ACC112 (cell line): Measurements from ENCODE around the gene LUZP2.

Source experiments
- H2AFZ ChIP-seq: fragments of 200-600 bp; sonication (generic); one replicate; pipeline ENCODE4 v1.6.0; 2017; ENCODE audit warnings: antibody characterized with exemption, low read length; ENCODE audit not compliant: unreplicated experiment
- H3K27ac ChIP-seq: fragments of 200-600 bp; sonication (generic); 2 replicates; pipeline ENCODE4 v1.5.1; 2014; ENCODE audit warnings: low read depth, mild to moderate bottlenecking, antibody characterized with exemption, low read length, moderate library complexity
- H3K27me3 ChIP-seq: fragments of 200-600 bp; sonication (generic); 2 replicates; pipeline ENCODE4 v1.6.1; 2014; ENCODE audit warnings: mild to moderate bottlenecking, antibody characterized with exemption, low read length, moderate library complexity, mixed read lengths; ENCODE audit not compliant: insufficient read depth
- H3K36me3 ChIP-seq: fragments of 200-600 bp; sonication (generic); 2 replicates; pipeline ENCODE4 v1.6.1; 2016; ENCODE audit warnings: mild to moderate bottlenecking, antibody characterized with exemption, low read length, moderate library complexity, mixed read lengths; ENCODE audit not compliant: insufficient read depth
- H3K4me1 ChIP-seq: fragments of 200-600 bp; sonication (generic); one replicate; pipeline ENCODE4 v1.6.1; 2016; ENCODE audit warnings: low read length, mixed read lengths; ENCODE audit not compliant: insufficient read depth, unreplicated experiment, control insufficient read depth
- H3K4me3 ChIP-seq: fragments of 200-600 bp; sonication (generic); 2 replicates; pipeline ENCODE4 v1.5.1; 2014; ENCODE audit warnings: mild to moderate bottlenecking, low read depth, low read length
- H3K79me2 ChIP-seq: fragments of 200-600 bp; sonication (generic); one replicate; pipeline ENCODE4 v1.6.0; 2016; ENCODE audit warnings: low read length; ENCODE audit not compliant: control insufficient read depth, unreplicated experiment, insufficient read depth

LUZP2 gene

GRCh38 chr11:24560324-24560723, 63.5 kb downstream of the LUZP2 start:
- no peaks in the 10 kb centered on the region for H3K27me3 ChIP-seq
- H3K4me3 ChIP-seq = no peak overlapping the region
- H3K4me1 ChIP-seq = no peaks in the 10 kb centered on the region
- H3K79me2 ChIP-seq = no peaks in the 10 kb centered on the region
- H3K27ac ChIP-seq = no peak overlapping the region
- H3K36me3 ChIP-seq = no peaks in the 10 kb centered on the region
- H2AFZ ChIP-seq = no peak overlapping the region

- no peaks in the 10 kb centered on the region for H3K79me2 ChIP-seq
- peak overlapping the region; percentile 21 for H2AFZ ChIP-seq
- no peaks in the 10 kb centered on the region for H3K36me3 ChIP-seq
- H3K4me3 ChIP-seq = no peak overlapping the region
- no peaks in the 10 kb centered on the region for H3K27me3 ChIP-seq
- no peak overlapping the region for H3K27ac ChIP-seq
- no peaks in the 10 kb centered on the region for H3K4me1 ChIP-seq
Observed at GRCh38 chr11:24567380-24567779, 70.5 kb downstream of the LUZP2 start.

GRCh38 chr11:24572376-24572775, 75.5 kb downstream of the LUZP2 start:
- no peaks in the 10 kb centered on the region for H3K27me3 ChIP-seq
- H3K27ac ChIP-seq = no peak overlapping the region
- H3K36me3 ChIP-seq = no peaks in the 10 kb centered on the region
- H2AFZ ChIP-seq = no peak overlapping the region
- peaks cover 17% of the 10 kb centered on the region for H3K4me1 ChIP-seq
- no peak overlapping the region for H3K4me3 ChIP-seq
- no peaks in the 10 kb centered on the region for H3K79me2 ChIP-seq

GRCh38 chr11:24574461-24574860, 77.6 kb downstream of the LUZP2 start:
- Histone ChIP-seq H2AFZ (peak overlapping the region; percentile 61), H3K4me1 (peaks cover 17% of the 10 kb centered on the region), H3K36me3 (no peaks in the 10 kb centered on the region), H3K79me2 (no peaks in the 10 kb centered on the region), H3K27me3 (no peaks in the 10 kb centered on the region), H3K4me3 (no peak overlapping the region), H3K27ac (peak overlapping the region; percentile 73)

GRCh38 chr11:24575392-24575791, 78.5 kb downstream of the LUZP2 start:
- no peaks in the 10 kb centered on the region for H3K27me3 ChIP-seq
- H3K4me3 ChIP-seq = peak overlapping the region; percentile 45
- peak overlapping the region; percentile 61 for H2AFZ ChIP-seq
- peak overlapping the region; percentile 73 for H3K27ac ChIP-seq
- H3K79me2 ChIP-seq = no peaks in the 10 kb centered on the region
- peaks cover 17% of the 10 kb centered on the region for H3K4me1 ChIP-seq
- no peaks in the 10 kb centered on the region for H3K36me3 ChIP-seq

- H3K4me3 ChIP-seq = no peak overlapping the region
- H3K27ac ChIP-seq = no peak overlapping the region
- H3K79me2 ChIP-seq = no peaks in the 10 kb centered on the region
- H3K36me3 ChIP-seq = no peaks in the 10 kb centered on the region
- H2AFZ ChIP-seq = no peak overlapping the region
- H3K4me1 ChIP-seq = peaks cover 26% of the 10 kb centered on the region
- no peaks in the 10 kb centered on the region for H3K27me3 ChIP-seq
Observed at GRCh38 chr11:24585192-24585591, 88.3 kb downstream of the LUZP2 start.

- H3K36me3 ChIP-seq = no peaks in the 10 kb centered on the region
- H3K27ac ChIP-seq = peak overlapping the region; percentile 78
- peaks cover 38% of the 10 kb centered on the region for H3K4me1 ChIP-seq
- peak overlapping the region; percentile 26; the same call in 1 of the 2 replicates for H3K4me3 ChIP-seq
- H2AFZ ChIP-seq = peak overlapping the region; percentile 41
- H3K79me2 ChIP-seq = no peaks in the 10 kb centered on the region
- H3K27me3 ChIP-seq = no peaks in the 10 kb centered on the region
Observed at GRCh38 chr11:24587635-24588034, 90.8 kb downstream of the LUZP2 start.

- Histone ChIP-seq H3K79me2 (no peaks in the 10 kb centered on the region), H3K36me3 (no peaks in the 10 kb centered on the region), H3K27ac (peak overlapping the region; percentile 78), H2AFZ (no peak overlapping the region), H3K4me1 (peaks cover 42% of the 10 kb centered on the region), H3K27me3 (no peaks in the 10 kb centered on the region), H3K4me3 (peak overlapping the region; percentile 46; the same call in 1 of the 2 replicates)
Observed at GRCh38 chr11:24588081-24588480, 91.2 kb downstream of the LUZP2 start.

GRCh38 chr11:24589064-24589463, 92.2 kb downstream of the LUZP2 start:
- no peak overlapping the region for H2AFZ ChIP-seq
- no peaks in the 10 kb centered on the region for H3K79me2 ChIP-seq
- H3K27me3 ChIP-seq = no peaks in the 10 kb centered on the region
- no peak overlapping the region for H3K4me3 ChIP-seq
- H3K27ac ChIP-seq = no peak overlapping the region
- H3K36me3 ChIP-seq = no peaks in the 10 kb centered on the region
- H3K4me1 ChIP-seq = peaks cover 42% of the 10 kb centered on the region

GRCh38 chr11:24591283-24591682, 94.4 kb downstream of the LUZP2 start:
- H3K4me3 ChIP-seq = no peak overlapping the region

GRCh38 chr11:24592360-24592759, 95.5 kb downstream of the LUZP2 start:
- Histone ChIP-seq H3K4me3 (no peak overlapping the region), H3K4me1 (peaks cover 25% of the 10 kb centered on the region), H3K79me2 (no peaks in the 10 kb centered on the region), H2AFZ (no peak overlapping the region), H3K27ac (no peak overlapping the region), H3K27me3 (no peaks in the 10 kb centered on the region), H3K36me3 (no peaks in the 10 kb centered on the region)

More at GRCh38 chr11:24591283-24591682, 94.4 kb downstream of the LUZP2 start:
- H3K4me1 ChIP-seq = peaks cover 30% of the 10 kb centered on the region
- no peaks in the 10 kb centered on the region for H3K79me2 ChIP-seq
- H3K27me3 ChIP-seq = no peaks in the 10 kb centered on the region
- H2AFZ ChIP-seq = no peak overlapping the region
- no peak overlapping the region for H3K27ac ChIP-seq
- no peaks in the 10 kb centered on the region for H3K36me3 ChIP-seq
